Measurements from ENCODE around the gene NOTCH2. TPM values are rescaled to one million over a fixed set of nuclear protein-coding genes. Genes with fewer than 3 reads are reported as not detected.

Gene NOTCH2
- total and polyA plus RNA-seq, 2 donors (not counting 1 experiment from before 2014, with no cell fraction given): 32.1 to 184 TPM

GRCh38 chr1:119953266-119953998 lies 116.0 kb downstream of the NOTCH2 start:
- ChIA-PET POLR2A (no interaction called here), CTCF (no interaction called here)
- no peak overlapping the region for H3K9ac ChIP-seq (ENCODE audit: low read length)
- H3K9me3 Mint-ChIP-seq (ENCODE audit: insufficient read depth): no peaks in the 10 kb centered on the region
- no peaks in the 10 kb centered on the region for H3K4me1 ChIP-seq (ENCODE audit: control insufficient read depth in 2 of 2, insufficient read depth in 2 of 2, low read length in 2 of 2)
- H4K20me1 ChIP-seq (ENCODE audit: control insufficient read depth, insufficient read depth, low read length, poor library complexity, severe bottlenecking): no peaks in the 10 kb centered on the region
- TF ChIP-seq EZH2 (IDR thresholded peaks at IDR 0.05; ENCODE audit: borderline replicate concordance, insufficient read depth, low read depth, low read length, poor library complexity, severe bottlenecking) (no peak), CTCF (IDR thresholded peaks at IDR 0.05) (no peak)
- H3K4me1 Mint-ChIP-seq: no peaks in the 10 kb centered on the region
- H3K9me3 ChIP-seq (ENCODE audit: control extremely low read depth in 1 of 3, control insufficient read depth in 2 of 3, insufficient read depth in 1 of 3, low read length in 2 of 3): no peaks in the 10 kb centered on the region
- 60% methylated on average over 1 of the region's 5 CpGs for WGBS (ENCODE audit: insufficient coverage)
- H2AFZ ChIP-seq (ENCODE audit: insufficient read depth, low read depth, low read length, poor library complexity, severe bottlenecking): no peak overlapping the region
- no peak overlapping the region for H3K4me2 ChIP-seq (replicated peaks; ENCODE audit: low read depth, low read length, poor library complexity, severe bottlenecking)
- H3K27me3 ChIP-seq (replicated peaks in 1 of 4; ENCODE audit: control extremely low read depth in 1 of 4, control insufficient read depth in 3 of 4, insufficient read depth in 4 of 4, low read length in 3 of 4): no peaks in the 10 kb centered on the region
- H3K4me3 Mint-ChIP-seq: no peak overlapping the region
- intact Hi-C loops (cut with micrococcal nuclease): no loop called here
- H3K36me3 ChIP-seq (replicated peaks in 1 of 2; ENCODE audit: control extremely low read depth in 1 of 2, control insufficient read depth in 1 of 2, extremely low read depth in 1 of 2, insufficient read depth in 2 of 2, low read length in 1 of 2): peaks cover 4 to 91% of the 10 kb centered on the region in 2 experiments
- H3K27ac ChIP-seq (ENCODE audit: low read length in 2 of 2): no peak overlapping the region
- DNase-seq: no peak
- no peaks in the 10 kb centered on the region for H3K27me3 Mint-ChIP-seq
- no peak overlapping the region for H3K27ac Mint-ChIP-seq
- no peak for ATAC-seq (ENCODE audit: low read depth)
- no peak overlapping the region for H3K4me3 ChIP-seq (ENCODE audit: control extremely low read depth in 1 of 5, extremely low read depth in 1 of 5, insufficient read depth in 1 of 5, low read depth in 2 of 5, low read length in 4 of 5)
- no peaks in the 10 kb centered on the region for H3K79me2 ChIP-seq (ENCODE audit: control insufficient read depth, insufficient read depth, low read length)

GRCh38 chr1:119952496-119952895 lies 117.0 kb downstream of the NOTCH2 start:
- ATAC-seq (ENCODE audit: low read depth): no peak
- Histone ChIP-seq H3K4me1 (ENCODE audit: control insufficient read depth in 2 of 2, insufficient read depth in 2 of 2, low read length in 2 of 2) (no peaks in the 10 kb centered on the region), H3K36me3 (replicated peaks in 1 of 2; ENCODE audit: control extremely low read depth in 1 of 2, control insufficient read depth in 1 of 2, extremely low read depth in 1 of 2, insufficient read depth in 2 of 2, low read length in 1 of 2) (peaks cover 6 to 91% of the 10 kb centered on the region in 2 experiments), H4K20me1 (ENCODE audit: control insufficient read depth, insufficient read depth, low read length, poor library complexity, severe bottlenecking) (no peaks in the 10 kb centered on the region), H3K4me2 (replicated peaks; ENCODE audit: low read depth, low read length, poor library complexity, severe bottlenecking) (no peak overlapping the region), H2AFZ (ENCODE audit: insufficient read depth, low read depth, low read length, poor library complexity, severe bottlenecking) (no peak overlapping the region), H3K27ac (ENCODE audit: low read length in 2 of 2) (no peak overlapping the region), H3K27me3 (replicated peaks in 1 of 4; ENCODE audit: control extremely low read depth in 1 of 4, control insufficient read depth in 3 of 4, insufficient read depth in 4 of 4, low read length in 3 of 4) (no peaks in the 10 kb centered on the region), H3K79me2 (ENCODE audit: control insufficient read depth, insufficient read depth, low read length) (no peaks in the 10 kb centered on the region), H3K4me3 (ENCODE audit: control extremely low read depth in 1 of 5, extremely low read depth in 1 of 5, insufficient read depth in 1 of 5, low read depth in 2 of 5, low read length in 4 of 5) (no peak overlapping the region), H3K9me3 (ENCODE audit: control extremely low read depth in 1 of 3, control insufficient read depth in 2 of 3, insufficient read depth in 1 of 3, low read length in 2 of 3) (no peaks in the 10 kb centered on the region), H3K9ac (ENCODE audit: low read length) (no peak overlapping the region)
- CTCF ChIA-PET: no interaction called here
- POLR2A ChIA-PET: no interaction called here
- H3K4me3 Mint-ChIP-seq: no peak overlapping the region
- no peaks in the 10 kb centered on the region for H3K27me3 Mint-ChIP-seq
- TF ChIP-seq CTCF (IDR thresholded peaks at IDR 0.05) (no peak), EZH2 (IDR thresholded peaks at IDR 0.05; ENCODE audit: borderline replicate concordance, insufficient read depth, low read depth, low read length, poor library complexity, severe bottlenecking) (no peak)
- 100% methylated on average over 3 of the region's 5 CpGs for WGBS (ENCODE audit: insufficient coverage)
- no peaks in the 10 kb centered on the region for H3K4me1 Mint-ChIP-seq
- DNase-seq: no peak
- intact Hi-C loops (cut with micrococcal nuclease): no loop called here
- H3K27ac Mint-ChIP-seq: no peak overlapping the region
- H3K9me3 Mint-ChIP-seq (ENCODE audit: insufficient read depth): no peaks in the 10 kb centered on the region
